ENCODE data around the gene TRIM33.
"Not testable (repeated sequence)": the region's sequence is repeated elsewhere in the genome, so short reads cannot be mapped to it uniquely, and the experiment has no call there.

The TRIM33 gene

DNA sequence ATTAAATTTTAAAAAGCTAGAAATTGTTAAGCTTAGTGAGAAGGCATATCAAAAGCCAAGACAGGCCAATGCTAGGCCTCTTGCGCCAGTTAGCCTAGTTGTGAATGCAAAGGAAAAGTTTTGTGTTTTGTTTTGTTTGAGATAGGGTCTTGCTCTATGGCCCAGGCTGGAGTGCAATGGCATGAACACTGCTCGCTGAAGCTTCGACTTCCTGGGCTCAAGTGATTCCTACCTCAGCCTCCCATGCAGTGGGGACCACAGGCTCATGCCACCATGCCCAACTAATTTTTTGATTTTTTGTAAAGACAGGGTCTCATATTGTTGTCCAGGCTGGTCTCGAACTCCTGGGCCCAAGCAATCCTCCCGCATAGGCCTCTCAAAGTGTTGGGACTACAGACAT, 40.3 kb downstream of the TRIM33 start:
- no peak overlapping the region for H3K4me3 ChIP-seq
- H3K27ac ChIP-seq, result no peak overlapping the region

DNA sequence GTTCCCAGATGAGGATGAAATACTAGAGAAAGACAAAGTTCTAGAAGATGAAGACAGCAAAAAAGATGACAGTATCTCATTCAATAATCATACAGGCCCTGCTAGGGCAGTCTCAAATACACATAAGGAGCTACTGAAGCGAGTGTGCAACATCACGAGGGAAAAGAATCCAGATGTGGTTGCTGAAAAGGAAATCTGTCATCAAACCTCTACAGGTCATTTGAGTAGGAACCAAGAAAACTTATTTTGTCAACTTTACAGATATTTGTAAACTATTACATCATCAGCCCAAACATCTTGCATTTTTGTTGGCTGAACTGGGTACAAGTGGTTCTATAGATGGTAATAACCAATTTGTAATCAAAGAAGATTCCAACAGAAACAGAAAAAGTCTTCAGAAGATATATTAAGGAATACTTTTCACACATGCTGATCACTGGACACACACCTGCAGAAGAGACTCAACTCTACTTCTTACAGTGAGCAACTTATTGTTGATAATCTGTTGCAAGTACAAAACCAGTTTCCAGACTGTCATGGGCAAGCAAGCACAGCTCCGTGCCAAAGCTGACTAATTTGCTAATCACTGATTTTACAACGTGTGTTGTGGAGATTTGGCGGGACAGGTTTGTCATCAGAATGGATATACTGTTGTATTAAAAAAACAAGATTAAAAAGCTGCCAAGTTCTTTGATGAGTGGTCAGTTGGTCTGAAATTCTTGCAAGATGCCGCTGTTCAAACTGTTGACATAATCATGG, 42.1 kb downstream of the TRIM33 start:
- H3K27ac ChIP-seq, result peak overlapping the region in 1 of 21 experiments; percentile 2
- no peak overlapping the region for H3K4me3 ChIP-seq

DNA sequence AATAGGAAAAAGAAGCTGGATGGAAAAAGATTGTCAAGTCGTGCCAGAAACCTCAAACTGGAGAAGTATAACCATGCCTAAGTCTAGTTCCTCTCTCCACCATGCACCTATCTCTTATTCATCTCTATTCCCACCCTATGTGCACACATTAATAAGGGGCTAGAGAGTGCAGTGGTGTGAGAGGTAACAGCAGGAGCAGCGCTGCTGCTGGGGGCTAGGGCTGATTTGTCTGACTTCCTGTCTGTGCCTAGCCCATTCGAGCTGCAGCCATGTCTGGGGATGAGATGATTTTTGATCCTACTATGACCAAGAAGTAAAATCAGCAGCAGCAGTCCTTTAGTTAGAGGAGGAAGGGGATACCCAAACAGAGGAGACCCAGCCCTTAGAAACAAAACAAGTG, 43.0 kb downstream of the TRIM33 start:
- no peak overlapping the region for H3K4me3 ChIP-seq
- peak overlapping the region in 4 of 21 experiments; percentile 2 to 31 (median 26) for H3K27ac ChIP-seq

DNA sequence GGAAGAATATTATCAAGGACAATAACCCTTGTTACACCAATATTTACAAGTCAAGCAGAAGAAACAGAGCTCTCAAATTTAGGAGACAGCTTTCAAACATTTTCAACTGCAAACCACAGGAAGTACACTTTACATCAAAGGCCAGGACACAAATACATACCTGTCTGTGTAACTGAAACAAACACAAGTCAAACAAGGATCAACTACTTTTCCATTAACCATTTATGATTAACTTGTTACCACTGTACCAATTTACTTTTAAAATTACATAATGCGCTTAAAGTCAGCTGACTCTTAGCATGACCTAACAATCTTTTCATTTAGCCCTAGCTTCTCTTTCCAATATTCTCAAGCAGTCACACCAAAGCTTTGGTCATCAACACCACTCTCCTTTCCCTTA, 43.5 kb downstream of the TRIM33 start:
- H3K27ac ChIP-seq, result peak overlapping the region in 2 of 21 experiments; percentile 24 to 27
- no peak overlapping the region for H3K4me3 ChIP-seq

DNA sequence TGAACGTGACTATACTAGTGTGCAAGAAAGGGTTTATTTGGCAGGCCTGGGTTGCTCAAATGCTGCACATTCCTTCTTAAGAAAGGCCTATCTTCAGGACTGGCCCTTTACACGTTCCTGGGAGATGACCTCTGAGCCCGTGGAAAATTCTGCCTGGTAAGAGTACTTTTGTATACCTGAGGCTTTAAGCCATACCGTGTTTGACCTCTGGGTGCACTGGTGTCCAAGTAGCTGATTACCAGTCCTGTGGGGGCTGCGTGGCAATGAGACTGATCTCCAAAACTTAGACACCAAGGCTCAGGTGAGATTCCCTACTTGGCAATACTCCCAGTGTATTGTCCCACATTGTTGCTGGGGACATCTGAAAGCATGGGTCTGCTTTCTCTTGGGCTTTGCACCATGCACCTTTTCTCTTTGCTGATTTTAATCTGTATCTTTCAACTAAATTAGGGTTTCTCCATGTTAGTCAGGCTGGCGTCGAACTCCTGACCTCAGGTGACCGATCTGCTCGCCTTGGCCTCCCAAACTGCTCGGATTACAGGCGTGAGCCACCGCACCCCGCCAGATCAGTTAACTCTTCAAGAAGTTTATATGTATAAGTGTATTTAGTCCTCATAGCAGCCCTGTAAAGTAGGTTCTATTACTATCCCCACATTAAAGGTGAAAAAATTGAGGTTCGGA, 44.5 kb downstream of the TRIM33 start:
- H3K4me3 ChIP-seq, result no peak overlapping the region
- H3K27ac ChIP-seq, result no peak overlapping the region

DNA sequence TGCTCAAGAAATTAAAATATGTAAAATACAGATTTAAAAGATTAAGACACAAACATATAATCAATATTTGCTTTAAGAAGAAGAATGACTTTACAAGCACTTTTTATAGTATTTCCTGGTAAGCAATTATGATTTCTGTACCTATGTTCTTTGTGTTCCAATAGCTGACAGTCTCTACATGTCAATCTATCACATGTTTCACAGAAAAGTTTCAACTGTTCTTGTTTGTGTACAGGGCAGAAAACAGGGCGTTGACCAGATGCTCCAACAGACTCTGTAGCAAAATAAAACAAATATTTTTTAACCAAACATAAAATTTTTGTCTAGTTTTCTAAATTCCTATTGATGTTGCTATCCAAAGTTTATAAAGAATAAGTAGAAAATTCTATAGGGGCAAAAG, 48.0 kb downstream of the TRIM33 start:
- Histone ChIP-seq H3K4me3 (no peak overlapping the region), H3K27ac (no peak overlapping the region)

DNA sequence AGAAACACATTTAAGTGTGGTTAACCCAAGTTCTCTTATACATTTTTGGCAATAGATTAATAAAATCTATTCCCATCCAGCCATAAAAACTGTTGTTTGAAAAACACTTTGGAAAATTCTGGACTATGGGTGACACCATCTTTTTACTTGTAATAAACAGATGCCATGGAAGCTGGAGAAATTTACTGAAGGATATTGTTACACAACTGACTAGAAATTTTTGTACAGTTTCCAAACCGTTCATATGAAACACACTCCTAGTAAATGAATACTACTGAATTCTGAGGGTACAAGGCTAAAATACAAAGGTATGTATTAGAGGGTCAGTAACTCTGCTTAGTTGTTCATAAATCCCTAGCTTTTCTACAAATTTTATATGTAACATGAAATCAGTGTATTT, 48.7 kb downstream of the TRIM33 start:
- H3K27ac ChIP-seq, result no peak overlapping the region
- no peak overlapping the region for H3K4me3 ChIP-seq

DNA sequence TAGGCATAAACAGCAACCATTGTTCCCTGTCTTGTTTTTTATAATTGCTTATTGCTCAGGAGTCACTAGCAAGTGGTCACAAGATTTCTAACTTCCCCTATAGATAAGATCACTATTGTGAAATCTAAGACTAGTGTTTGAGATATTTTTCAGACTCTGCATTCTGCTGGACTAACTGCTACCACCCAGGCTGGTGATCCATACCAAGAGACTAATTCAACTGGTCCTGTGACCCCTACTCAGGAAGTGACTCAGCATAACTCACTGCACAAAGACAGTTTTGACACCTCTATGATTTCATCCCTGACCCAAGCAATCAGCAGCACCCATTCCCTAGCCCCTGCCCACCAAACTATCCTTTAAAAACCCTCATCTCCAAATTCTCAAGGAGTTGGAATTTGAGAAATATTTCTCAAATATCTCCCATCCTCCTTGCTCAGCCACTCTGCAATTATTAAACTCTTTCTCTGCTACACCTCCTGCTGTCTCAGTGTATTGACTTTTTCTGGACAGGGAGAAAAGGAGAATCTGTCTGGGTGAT, 52.7 kb downstream of the TRIM33 start:
- Histone ChIP-seq H3K27ac (peak overlapping the region in 3 of 21 experiments; percentile 4 to 25 (median 5)), H3K4me3 (no peak overlapping the region)

DNA sequence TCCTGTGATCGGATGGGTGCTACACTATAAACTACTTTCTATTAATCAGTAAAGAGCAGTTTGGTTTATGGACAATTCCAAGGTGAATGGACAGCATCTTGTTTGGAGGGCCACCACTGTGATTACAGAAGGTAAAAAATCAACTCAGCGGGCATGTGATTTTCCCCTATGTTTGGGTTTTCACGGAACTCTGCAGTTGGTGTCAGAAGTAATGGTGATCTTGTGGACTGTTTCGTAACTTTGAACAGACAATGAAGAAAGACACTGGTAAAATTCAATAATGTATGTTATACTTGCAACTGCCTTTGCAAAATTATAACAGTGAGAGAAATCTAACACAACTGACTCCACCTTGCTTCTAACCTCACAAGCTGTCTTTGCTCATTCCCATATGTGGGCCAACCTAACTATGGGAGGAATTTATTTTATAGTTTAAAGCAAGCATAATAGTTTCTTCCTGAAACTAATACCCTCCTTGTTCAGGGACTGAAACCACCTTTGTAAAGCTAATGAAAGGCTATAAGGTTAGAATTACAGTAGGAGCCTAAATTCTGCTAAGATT, 53.2 kb downstream of the TRIM33 start:
- H3K27ac ChIP-seq, result peak overlapping the region in 2 of 21 experiments; percentile 4 to 25
- H3K4me3 ChIP-seq, result no peak overlapping the region

DNA sequence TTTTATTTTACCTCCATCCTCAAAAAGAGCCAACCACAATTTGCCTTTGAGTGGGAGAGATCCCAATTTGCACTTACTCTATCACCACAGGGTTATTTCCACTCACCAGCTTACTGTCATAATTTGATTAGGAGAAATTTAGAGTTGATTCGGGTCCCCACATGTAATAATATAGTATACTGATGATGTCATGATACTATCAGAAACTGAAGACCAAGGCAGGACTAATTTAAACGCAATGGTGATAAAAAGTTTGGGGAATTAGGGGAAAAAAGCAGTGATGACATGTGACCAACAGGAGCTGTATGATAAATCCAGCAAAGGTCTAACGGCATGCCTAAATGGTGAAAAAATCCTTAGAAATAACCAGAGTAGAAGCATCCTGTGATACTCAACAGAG, 54.4 kb downstream of the TRIM33 start:
- no peak overlapping the region for H3K4me3 ChIP-seq
- H3K27ac ChIP-seq, result no peak overlapping the region

DNA sequence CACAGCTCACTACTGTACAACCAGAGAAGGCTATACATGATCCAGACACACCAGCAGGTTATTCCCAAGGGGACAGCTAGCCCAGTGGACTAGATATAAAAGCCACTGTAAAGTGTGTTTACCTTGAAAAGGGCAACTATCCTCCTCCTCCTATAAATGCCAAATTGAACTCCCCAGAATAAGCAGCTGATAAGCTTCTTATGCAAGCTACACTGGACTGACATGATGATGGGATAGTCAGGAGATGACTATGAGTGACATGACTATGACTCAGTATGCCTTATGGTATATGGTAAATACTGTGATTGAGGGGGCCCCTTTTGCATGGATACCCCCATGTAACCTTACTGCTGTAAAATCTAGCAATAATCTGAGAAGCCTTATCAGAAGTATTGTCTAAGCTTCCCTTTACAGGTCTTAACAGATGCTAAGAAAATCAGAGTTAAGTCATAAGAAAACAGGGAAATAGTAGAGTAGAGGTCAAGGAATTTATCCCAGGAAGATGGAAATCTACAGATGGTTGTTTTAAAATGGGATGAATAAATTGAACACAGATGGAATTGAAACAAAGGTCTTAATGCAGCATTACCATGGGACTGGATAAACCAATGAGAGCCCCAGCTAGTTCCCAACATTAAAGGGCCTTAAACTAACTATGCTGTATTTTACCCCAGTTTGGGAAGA, 55.8 kb downstream of the TRIM33 start:
- Histone ChIP-seq H3K4me3 (no peak overlapping the region), H3K27ac (no peak overlapping the region)

DNA sequence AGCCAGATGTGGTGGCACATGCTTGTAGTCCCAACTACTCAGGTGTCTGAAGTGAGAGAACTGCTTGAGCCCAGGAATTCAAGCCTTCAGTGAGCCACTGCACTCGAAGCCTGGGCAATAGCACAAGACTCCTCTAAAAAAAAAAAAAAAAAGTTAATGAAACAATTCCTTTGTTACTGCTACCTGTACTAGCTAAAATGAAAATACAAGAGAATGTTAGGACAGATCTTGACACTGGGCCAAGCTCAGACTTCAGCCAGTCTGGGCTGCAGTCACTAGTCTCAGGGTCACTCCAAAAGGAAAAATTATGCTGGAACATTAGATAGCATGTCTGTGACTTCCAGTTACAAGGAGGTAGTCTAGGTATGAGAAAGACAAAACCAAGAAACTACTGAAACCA, 56.5 kb downstream of the TRIM33 start:
- no peak overlapping the region for H3K4me3 ChIP-seq
- no peak overlapping the region for H3K27ac ChIP-seq

DNA sequence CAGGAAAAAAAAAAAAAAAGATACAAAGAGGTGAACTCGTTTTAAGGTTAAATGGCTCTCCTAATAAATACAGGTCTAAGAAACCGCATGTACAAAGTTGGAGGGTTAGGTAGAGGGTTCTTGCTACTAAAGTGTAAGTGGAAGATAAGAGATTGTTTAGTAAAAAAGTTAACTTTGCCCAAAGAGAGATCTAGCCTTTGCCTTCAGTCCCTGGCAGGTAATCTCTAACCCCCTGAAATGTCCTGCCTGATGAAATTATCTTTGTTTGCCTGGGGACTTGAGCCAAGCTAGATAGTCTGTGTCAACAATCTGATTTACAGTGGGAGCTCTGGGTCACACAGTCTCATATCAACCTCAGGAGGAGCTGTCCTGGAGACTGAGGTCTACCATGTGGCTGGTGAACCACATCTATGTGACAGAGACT, 57.6 kb downstream of the TRIM33 start:
- H3K27ac ChIP-seq, result no peak overlapping the region
- no peak overlapping the region for H3K4me3 ChIP-seq

DNA sequence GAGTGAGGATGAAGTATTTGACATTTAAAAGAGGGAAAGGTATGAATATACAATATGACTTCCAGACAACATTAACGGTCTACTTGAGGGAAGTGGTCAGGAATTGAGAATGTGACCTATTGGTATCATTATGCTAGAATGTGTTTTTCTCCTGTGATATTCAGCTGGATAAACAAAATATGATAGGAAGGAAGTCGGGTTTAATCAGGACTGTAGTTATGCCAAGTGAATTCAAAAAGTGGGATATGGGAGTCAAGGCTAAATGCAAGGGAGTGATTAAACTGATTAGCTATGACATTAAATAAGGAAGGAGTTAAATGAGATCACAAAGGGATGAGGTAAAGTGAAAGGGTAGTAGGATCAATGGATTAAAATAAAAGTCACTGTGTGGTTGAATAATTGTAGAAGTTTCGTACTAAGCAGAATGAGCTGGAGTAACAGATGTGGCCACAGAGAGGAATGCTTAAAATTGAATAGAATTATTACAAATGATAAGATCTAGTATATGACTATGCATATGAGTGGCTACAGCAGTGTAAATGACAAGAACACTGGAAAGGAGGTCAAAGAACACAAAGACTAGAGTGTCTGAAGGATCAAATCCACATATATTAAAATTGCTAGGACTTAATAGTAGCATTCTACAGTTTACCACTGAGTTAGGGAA, 62.5 kb downstream of the TRIM33 start:
- H3K27ac ChIP-seq, result no peak overlapping the region

DNA sequence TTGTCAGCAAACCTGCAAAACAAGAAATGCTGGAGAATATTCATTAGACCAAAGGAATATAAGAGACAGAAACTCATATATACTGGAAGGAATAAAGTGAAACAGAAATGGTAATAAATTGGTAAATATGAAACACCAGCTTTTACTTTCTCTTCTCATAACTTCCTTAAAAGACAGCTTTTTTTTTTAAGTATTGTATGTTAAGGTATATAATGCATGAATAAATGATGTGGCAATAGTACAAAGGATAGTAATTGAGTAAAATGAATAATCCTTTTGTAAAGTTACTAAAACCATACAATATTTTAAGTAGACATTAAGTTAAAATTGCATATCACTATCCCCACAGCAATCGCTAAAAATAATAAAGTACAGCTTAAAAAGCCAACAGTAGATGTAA, 64.8 kb downstream of the TRIM33 start:
- H3K27ac ChIP-seq, result no peak overlapping the region
- no peak overlapping the region for H3K4me3 ChIP-seq

More for the DNA sequence above, 62.5 kb downstream of the TRIM33 start:
- no peak overlapping the region for H3K4me3 ChIP-seq

DNA sequence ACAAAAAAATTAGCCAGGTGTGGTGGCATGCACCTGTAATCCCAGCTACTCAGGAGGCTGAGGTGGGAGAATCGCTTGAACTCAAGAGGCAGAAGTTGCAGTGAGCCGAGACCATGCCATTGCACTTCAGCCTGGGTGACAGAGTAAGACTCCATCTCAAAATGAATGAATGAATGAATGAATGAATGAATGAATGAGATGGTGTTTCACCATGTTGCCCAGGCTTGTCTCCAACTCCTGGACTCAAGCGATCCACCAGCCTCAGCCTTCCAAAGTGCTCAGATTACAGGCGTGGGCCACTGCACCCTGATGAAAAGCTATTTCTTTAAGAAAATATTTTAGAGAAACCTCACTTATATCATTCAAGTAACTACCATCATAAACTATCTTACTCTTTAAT, 67.8 kb downstream of the TRIM33 start:
- not testable (repeated sequence) for H3K4me3 ChIP-seq, H3K27ac ChIP-seq

DNA sequence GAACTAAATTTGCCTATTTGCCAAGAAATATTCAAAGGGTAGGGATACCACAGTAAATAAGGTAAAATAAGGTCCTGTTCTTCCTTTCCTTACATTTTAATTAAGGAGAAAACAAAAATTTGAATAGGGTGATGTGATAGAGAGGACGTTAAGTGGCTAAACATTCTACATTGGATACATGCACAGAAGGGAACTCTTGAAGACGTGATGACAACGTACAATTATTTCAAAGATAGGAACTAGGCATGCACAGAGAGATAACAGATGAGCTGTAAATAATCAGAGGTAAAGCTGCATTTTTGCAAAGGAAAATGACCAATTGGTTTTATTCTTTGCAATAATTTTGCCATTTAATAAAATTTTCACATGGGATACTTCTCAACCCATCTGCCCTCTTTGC, 69.7 kb downstream of the TRIM33 start:
- Histone ChIP-seq H3K4me3 (no peak overlapping the region), H3K27ac (no peak overlapping the region)

DNA sequence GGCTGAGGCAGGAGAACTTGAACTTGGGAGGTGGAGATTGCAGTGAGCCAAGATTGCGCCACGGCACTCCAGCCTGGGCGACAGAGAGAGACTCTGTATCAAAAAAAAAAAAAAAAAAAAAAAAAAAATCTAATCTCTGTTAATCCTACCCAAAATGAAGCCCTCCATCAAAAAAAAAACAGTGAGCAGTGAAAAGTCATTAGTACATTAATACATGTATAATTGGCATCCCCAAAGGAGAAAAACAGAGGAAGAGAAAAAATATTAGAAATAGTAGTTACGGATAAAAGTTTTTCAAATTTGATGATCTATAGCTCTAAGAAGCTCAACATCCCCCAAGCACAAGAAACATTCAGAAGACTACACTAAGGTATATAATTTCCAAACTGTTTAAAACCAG, 71.6 kb downstream of the TRIM33 start:
- H3K4me3 ChIP-seq, result no peak overlapping the region
- H3K27ac ChIP-seq, result no peak overlapping the region

DNA sequence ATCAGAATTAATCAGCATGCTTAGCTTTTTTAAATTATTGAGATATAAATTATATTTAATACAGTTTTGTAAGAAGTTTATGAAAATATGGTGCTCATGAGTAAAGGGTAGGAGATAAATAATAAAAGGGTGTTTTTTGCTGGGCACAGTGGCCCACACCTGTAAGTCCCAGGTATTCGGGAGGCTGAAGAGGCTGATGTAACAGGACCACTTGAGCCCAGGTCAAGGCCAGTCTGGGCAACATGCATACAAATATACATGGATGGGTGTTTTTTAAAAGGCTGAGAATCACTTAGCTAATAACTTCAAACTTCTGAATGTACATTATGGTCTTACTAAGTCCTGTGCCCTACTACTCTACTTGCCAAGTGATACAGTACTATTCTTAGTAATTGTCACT, 73.2 kb downstream of the TRIM33 start:
- H3K4me3 ChIP-seq, result no peak overlapping the region
- H3K27ac ChIP-seq, result no peak overlapping the region

DNA sequence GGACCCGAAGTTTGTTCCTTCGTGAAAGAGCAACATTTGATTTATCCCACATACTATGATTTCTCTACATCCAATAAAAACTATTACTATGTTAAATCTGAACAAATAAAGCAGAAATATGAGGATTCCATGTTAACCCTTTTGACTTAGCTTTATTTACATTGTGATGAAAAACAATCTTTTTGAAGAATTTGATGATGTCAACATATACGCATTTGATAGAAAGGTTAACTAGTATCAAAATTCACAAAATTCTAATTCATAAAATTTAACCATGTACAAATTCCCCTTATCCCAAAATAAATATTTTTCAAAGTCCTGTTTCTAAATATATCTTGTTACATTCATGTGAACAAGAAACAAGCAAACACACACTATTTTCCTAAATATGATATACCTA, 74.2 kb downstream of the TRIM33 start:
- Histone ChIP-seq H3K4me3 (no peak overlapping the region), H3K27ac (no peak overlapping the region)
